B cell (primary cell): Measurements from ENCODE around the gene TF. TPM values are rescaled to one million over a fixed set of nuclear protein-coding genes. Genes with fewer than 3 reads are reported as not detected.

Source experiments
- ATAC-seq: fragments of 200-7000 bp; cut with Tn5 transposase; one replicate; pipeline ENCODE4 v1.10.0; 2021; ENCODE audit warnings: low read depth, mild to moderate bottlenecking, moderate number of reproducible peaks, moderate library complexity
- CTCF ChIA-PET: fragments of 350-600 bp; sonication (Branson Sonifier 250); formaldehyde crosslinking; loops from one replicate; lab custom pipeline; 2021; ENCODE audit warnings: antibody characterized with exemption, inconsistent platforms; lab: Charles Lee
- POLR2A ChIA-PET: fragments of 350-600 bp; sonication (Branson Sonifier 250); formaldehyde crosslinking; loops from one replicate; lab custom pipeline; 2021; ENCODE audit warnings: antibody characterized with exemption; lab: Charles Lee
- DNase-seq: peaks from one replicate; pipeline ENCODE4 v3.0.0; 2013
- H2AFZ ChIP-seq: 2 replicates; pipeline ENCODE4 v1.6.1; 2012; ENCODE audit warnings: mild to moderate bottlenecking, low read depth, low read length; ENCODE audit not compliant: insufficient read depth, poor library complexity, severe bottlenecking
- H3K27ac ChIP-seq, 2 donors: 1 replicate in 1 of 2; 2 replicates in 1 of 2; pipeline ENCODE4 v1.5.1; 2012 to 2013; ENCODE audit warnings: low read length in 2 of 2, mild to moderate bottlenecking in 2 of 2, moderate library complexity in 1 of 2
- H3K27me3 ChIP-seq, 4 experiments: fragments of 200-600 bp in 1 of 4; sonication (generic) in 1 of 4; replicated peaks in 1 of 4; 1 replicate in 2 of 4; 2 replicates in 2 of 4; pipeline versions ENCODE4 v1.6.1 to v1.7.0; 2013 to 2016; ENCODE audit warnings: low read length in 3 of 4, mild to moderate bottlenecking in 2 of 4, mixed read lengths in 1 of 4, moderate library complexity in 1 of 4; ENCODE audit not compliant: insufficient read depth in 4 of 4, control insufficient read depth in 3 of 4; ENCODE audit errors: control extremely low read depth in 1 of 4
- H3K36me3 ChIP-seq, 2 experiments: replicated peaks in 1 of 2; 1 replicate in 1 of 2; 2 replicates in 1 of 2; pipeline versions ENCODE4 v1.6.1 to v1.7.1; 2013; ENCODE audit warnings: low read length in 1 of 2; ENCODE audit not compliant: insufficient read depth in 2 of 2, control insufficient read depth in 1 of 2; ENCODE audit errors: control extremely low read depth in 1 of 2, extremely low read depth in 1 of 2
- H3K4me1 ChIP-seq, 2 donors: fragments of 200-600 bp in 1 of 2; sonication (generic) in 1 of 2; 1 replicate in 1 of 2; 2 replicates in 1 of 2; pipeline versions ENCODE4 v1.5.1 to v1.6.1; 2013 to 2017; ENCODE audit warnings: low read length in 2 of 2; ENCODE audit not compliant: control insufficient read depth in 2 of 2, insufficient read depth in 2 of 2
- H3K4me2 ChIP-seq: replicated peaks from 2 replicates; pipeline ENCODE3; 2012; ENCODE audit warnings: mild to moderate bottlenecking, low read depth, low read length; ENCODE audit not compliant: poor library complexity, severe bottlenecking
- H3K4me3 ChIP-seq, 5 experiments: fragments of 200-600 bp in 1 of 5; sonication (generic) in 1 of 5; 1 replicate in 3 of 5; 2 replicates in 2 of 5; pipeline versions ENCODE4 v1.5.1 to v1.7.0; 2011 to 2016; ENCODE audit warnings: low read length in 4 of 5, mild to moderate bottlenecking in 4 of 5, low read depth in 2 of 5, control low read depth in 1 of 5, moderate library complexity in 1 of 5; ENCODE audit not compliant: insufficient read depth in 1 of 5; ENCODE audit errors: control extremely low read depth in 1 of 5, extremely low read depth in 1 of 5
- H3K79me2 ChIP-seq: fragments of 200-600 bp; sonication (generic); one replicate; pipeline ENCODE4 v1.6.0; 2016; ENCODE audit warnings: low read length; ENCODE audit not compliant: control insufficient read depth, insufficient read depth
- H3K9ac ChIP-seq: fragments of 200-600 bp; sonication (generic); 2 replicates; pipeline ENCODE4 v1.6.1; 2017; ENCODE audit warnings: mild to moderate bottlenecking, low read length, moderate library complexity
- H3K9me3 ChIP-seq, 3 donors: one replicate each; pipeline versions ENCODE4 v1.6.1 to v1.7.1; 2013; ENCODE audit warnings: low read length in 2 of 3; ENCODE audit not compliant: control insufficient read depth in 2 of 3, insufficient read depth in 1 of 3; ENCODE audit errors: control extremely low read depth in 1 of 3
- H4K20me1 ChIP-seq: 2 replicates; pipeline ENCODE4 v1.6.0; 2012; ENCODE audit warnings: mild to moderate bottlenecking, low read length; ENCODE audit not compliant: insufficient read depth, control insufficient read depth, poor library complexity, severe bottlenecking
- H3K27ac Mint-ChIP-seq: one replicate; pipeline ENCODE4 v1.8.0; 2021; ENCODE audit warnings: mixed read lengths
- H3K27me3 Mint-ChIP-seq: one replicate; pipeline ENCODE4 v1.8.0; 2021; ENCODE audit warnings: mixed read lengths
- H3K4me1 Mint-ChIP-seq: one replicate; pipeline ENCODE4 v1.8.0; 2021; ENCODE audit warnings: mixed read lengths
- H3K4me3 Mint-ChIP-seq: one replicate; pipeline ENCODE4 v1.8.0; 2021; ENCODE audit warnings: mixed read lengths
- H3K9me3 Mint-ChIP-seq: one replicate; pipeline ENCODE4 v1.8.0; 2022; ENCODE audit warnings: mixed read lengths; ENCODE audit not compliant: insufficient read depth
- CTCF ChIP-seq: fragments of 200-600 bp; IDR thresholded peaks from one replicate; pipeline ENCODE4 v1.8.0; 2022; ENCODE audit warnings: antibody characterized with exemption, mild to moderate bottlenecking
- EZH2 ChIP-seq: IDR thresholded peaks from 2 replicates; pipeline ENCODE4 v1.6.1; 2012; ENCODE audit warnings: borderline replicate concordance, low read depth, mild to moderate bottlenecking, moderate library complexity, low read length; ENCODE audit not compliant: insufficient read depth, poor library complexity, severe bottlenecking
- WGBS: methylation state at CpG from one replicate; pipeline ENCODE4 v1.1.5; 2013; ENCODE audit warnings: missing lambda C conversion rate; ENCODE audit not compliant: insufficient coverage; 5-methylcytosine and 5-hydroxymethylcytosine counted together
- intact Hi-C: fragments of 100-400 bp; cut with micrococcal nuclease; formaldehyde crosslinking; loops from one replicate; pipeline ENCODE4 v1.10.0; 2022
- polyA plus RNA-seq: library from polyadenylated mRNA; depleted of rRNA; stranded (reverse); fragments of >200 nt; gene quantifications from 2 replicates; pipeline ENCODE4 v1.2.3, GENCODE V29; 2012
- total RNA-seq, 2 donors: library from RNA; stranded (reverse); fragments of 120-200 nt in 1 of 2; gene quantifications; 1 replicate in 1 of 2; 2 replicates in 1 of 2; pipeline versions ENCODE4 v1.2.3 to v1.2.4, GENCODE V29; 2013 to 2022

Gene TF
- total and polyA plus RNA-seq, 2 donors (not counting 1 experiment from before 2014, with no cell fraction given): 0.27 to 0.37 TPM

GRCh38 chr3:133745108-133745507, 1.1 kb upstream of the TF start:
- H3K79me2 ChIP-seq: no peaks in the 10 kb centered on the region
- no peak overlapping the region for H3K4me3 ChIP-seq
- no peaks in the 10 kb centered on the region for H4K20me1 ChIP-seq
- no peaks in the 10 kb centered on the region for H3K9me3 ChIP-seq
- no peak overlapping the region for H3K4me2 ChIP-seq
- TF ChIP-seq CTCF: no peak
- no peak for TF ChIP-seq EZH2
- H3K27me3 Mint-ChIP-seq: peaks cover 43% of the 10 kb centered on the region
- H3K36me3 ChIP-seq: no peaks in the 10 kb centered on the region
- ChIA-PET CTCF (no interaction called here), POLR2A (no interaction called here)
- no peaks in the 10 kb centered on the region for H3K4me1 ChIP-seq
- H3K9me3 Mint-ChIP-seq: no peaks in the 10 kb centered on the region
- intact Hi-C loops: no loop called here
- no peak overlapping the region for H3K4me3 Mint-ChIP-seq
- H3K27ac ChIP-seq: no peak overlapping the region
- H3K4me1 Mint-ChIP-seq: no peaks in the 10 kb centered on the region
- H2AFZ ChIP-seq: no peak overlapping the region
- H3K27ac Mint-ChIP-seq: no peak overlapping the region
- H3K27me3 ChIP-seq: peaks cover 0 to 28% (median 10%) of the 10 kb centered on the region in 4 experiments
- WGBS: 88% methylated on average over 1 of the region's 4 CpGs
- ATAC-seq (no peak), DNase-seq (no peak)
- H3K9ac ChIP-seq: no peak overlapping the region

- ChIA-PET CTCF (no interaction called here), POLR2A (no interaction called here)
- no peaks in the 10 kb centered on the region for H3K79me2 ChIP-seq
- WGBS: 91% methylated on average over 8 of the region's 8 CpGs
- no peak overlapping the region for H3K4me3 ChIP-seq
- no peak overlapping the region for H3K4me2 ChIP-seq
- no peak for DNase-seq
- Mint-ChIP-seq H3K4me3 (no peak overlapping the region), H3K27me3 (peaks cover 43% of the 10 kb centered on the region), H3K27ac (no peak overlapping the region), H3K9me3 (no peaks in the 10 kb centered on the region), H3K4me1 (no peaks in the 10 kb centered on the region)
- no peaks in the 10 kb centered on the region for H3K4me1 ChIP-seq
- TF ChIP-seq EZH2 (no peak), CTCF (no peak)
- no peaks in the 10 kb centered on the region for H3K36me3 ChIP-seq
- no peak overlapping the region for H3K9ac ChIP-seq
- intact Hi-C loops: no loop called here
- H3K9me3 ChIP-seq: no peaks in the 10 kb centered on the region
- H3K27ac ChIP-seq: no peak overlapping the region
- H4K20me1 ChIP-seq: no peaks in the 10 kb centered on the region
- no peak for ATAC-seq
- H2AFZ ChIP-seq: no peak overlapping the region
- H3K27me3 ChIP-seq: peaks cover 0 to 28% (median 10%) of the 10 kb centered on the region in 4 experiments
These were observed 496 bp downstream of the TF start for GRCh38 chr3:133746712-133747066.
